Gastrocnemius medialis (tissue), 4 donors: ENCODE results near the gene GRPEL1. TPM values are rescaled to one million over a fixed set of nuclear protein-coding genes. Genes with fewer than 3 reads are reported as not detected.
A peak's percentile ranks its signal among the peaks of the same experiment; 100 is the strongest.

Experiments used
- ATAC-seq, 2 donors: fragments of 150-250 bp; one replicate each; pipeline ENCODE4 v1.9.1; 2016
- DNase-seq, 2 donors: peaks; one replicate each; pipeline ENCODE4 v3.0.0-alpha.2; 2019
- H3K27ac ChIP-seq, 4 donors: fragments of 200-600 bp; sonication (generic); 1 replicate in 1 of 4; 2 replicates in 3 of 4; pipeline ENCODE4 v1.5.1; 2016 to 2018; ENCODE audit warnings: mild to moderate bottlenecking in 2 of 4, moderate library complexity in 1 of 4
- H3K27me3 ChIP-seq, 3 donors: fragments of 200-600 bp; sonication (generic) in 2 of 3; 1 replicate in 1 of 3; 2 replicates in 2 of 3; pipeline versions ENCODE4 v1.5.1 to v1.6.0; 2016 to 2019; ENCODE audit warnings: mild to moderate bottlenecking in 1 of 3, moderate library complexity in 1 of 3
- H3K36me3 ChIP-seq, 2 donors: fragments of 200-600 bp; sonication (generic) in 1 of 2; one replicate each; pipeline ENCODE4 v1.5.1; 2017 to 2018
- H3K4me1 ChIP-seq, 2 donors: fragments of 200-600 bp; sonication (generic) in 1 of 2; one replicate each; pipeline ENCODE4 v1.5.1; 2016 to 2017; ENCODE audit warnings: mild to moderate bottlenecking in 2 of 2
- H3K4me3 ChIP-seq, 4 donors: fragments of 200-600 bp; sonication (generic) in 3 of 4; 1 replicate in 1 of 4; 2 replicates in 3 of 4; pipeline ENCODE4 v1.5.1; 2016 to 2019; ENCODE audit warnings: mild to moderate bottlenecking in 2 of 4
- H3K9me3 ChIP-seq, 3 donors: fragments of 200-600 bp; sonication (generic) in 2 of 3; 1 replicate in 1 of 3; 2 replicates in 2 of 3; pipeline ENCODE4 v1.5.1; 2016 to 2019
- CTCF ChIP-seq, 5 experiments: fragments of 450-650 bp in 3 of 5; fragments of 200-600 bp in 2 of 5; sonication (generic) in 2 of 5; IDR thresholded peaks in 4 of 5; conservative IDR thresholded peaks in 1 of 5; 1 replicate in 4 of 5; 2 replicates in 1 of 5; pipeline ENCODE4 v1.5.1; 2016 to 2019; ENCODE audit warnings: antibody characterized with exemption in 5 of 5, mild to moderate bottlenecking in 3 of 5, moderate library complexity in 3 of 5
- POLR2A ChIP-seq, 2 donors: fragments of 450-650 bp; IDR thresholded peaks; one replicate each; pipeline ENCODE4 v1.6.1; 2017; ENCODE audit warnings: antibody characterized with exemption in 2 of 2, mild to moderate bottlenecking in 2 of 2, moderate library complexity in 2 of 2
- in situ Hi-C, 4 donors: fragments of 200-750 bp; cut with MboI; loops; one replicate each; pipeline versions ENCODE4 v1.15.0 to v1.8.0; 2017; ENCODE audit warnings: low sequenced_read_pairs in 4 of 4
- intact Hi-C: fragments of 100-400 bp; cut with DNase I; formaldehyde crosslinking; loops from one replicate; pipeline ENCODE4 v1.15.1; 2023; ENCODE audit warnings: low total_unique reads
- total RNA-seq, 4 donors: library from RNA; depleted of rRNA; stranded (reverse); fragments of >200 nt; gene quantifications; one replicate each; pipeline versions ENCODE4 v1.1.0 to v1.2.3, GENCODE V29; 2016

The GRPEL1 gene
- total RNA-seq, 4 donors from 2014 or later: 28.8 to 58.0 (median 35.8) TPM

- in situ Hi-C loops: loop anchor here in 2 of 4 donors (10.0 to 25.0 kb wide), 2 partner anchors 147 to 345 kb away; partner anchors contain the start of genes BLOC1S4 (in 1 of the 2) and TBC1D14 (in 1 of the 2)
- no peak overlapping the region for H3K27ac ChIP-seq
Measured at GRCh38 chr4:7059662-7060061, 8.2 kb downstream of the GRPEL1 start.

GRCh38 chr4:7058792-7059191, 9.1 kb downstream of the GRPEL1 start:
- peaks cover 0 to 76% of the 10 kb centered on the region in 2 donors for H3K36me3 ChIP-seq
- TF ChIP-seq POLR2A (IDR thresholded peaks at IDR 0.05) (no peak), CTCF (IDR thresholded peaks at IDR 0.05 in 4 of 5, conservative IDR thresholded peaks at IDR 0.05 in 1 of 5) (no peak)
- H3K9me3 ChIP-seq: no peaks in the 10 kb centered on the region
- H3K27me3 ChIP-seq: no peaks in the 10 kb centered on the region
- no peak overlapping the region for H3K27ac ChIP-seq
- DNase-seq: no peak
- intact Hi-C loops (no loop called here), in situ Hi-C loops (loop anchor here in 1 of 4 donors (25.0 kb wide), 1 partner anchor 146 kb away; the partner anchor contains the start of gene TBC1D14)
- ATAC-seq: no peak
- no peaks in the 10 kb centered on the region for H3K4me1 ChIP-seq
- H3K4me3 ChIP-seq: no peak overlapping the region

More at GRCh38 chr4:7059662-7060061, 8.2 kb downstream of the GRPEL1 start:
- Histone ChIP-seq H3K27me3 (no peaks in the 10 kb centered on the region), H3K9me3 (no peaks in the 10 kb centered on the region), H3K36me3 (peaks cover 0 to 74% of the 10 kb centered on the region in 2 donors), H3K4me3 (no peak overlapping the region), H3K4me1 (peaks cover under 1 to 1% of the 10 kb centered on the region in 2 donors)
- no peak for ATAC-seq
- TF ChIP-seq POLR2A (IDR thresholded peaks at IDR 0.05) (no peak), CTCF (IDR thresholded peaks at IDR 0.05 in 4 of 5, conservative IDR thresholded peaks at IDR 0.05 in 1 of 5) (no peak)
- no peak for DNase-seq
- intact Hi-C loops: no loop called here

GRCh38 chr4:7055990-7056325, 11.9 kb downstream of the GRPEL1 start:
- intact Hi-C loops: no loop called here
- peak overlapping the region in 2 of 4 donors; percentile 12 to 29 for H3K27ac ChIP-seq
- in situ Hi-C loops: loop anchor here in 1 of 4 donors (25.0 kb wide), 1 partner anchor 144 kb away; the partner anchor contains the start of gene TBC1D14

GRCh38 chr4:7055111-7055989, 12.5 kb downstream of the GRPEL1 start:
- peaks cover 20 to 22% of the 10 kb centered on the region in 2 donors for H3K4me1 ChIP-seq
- TF ChIP-seq POLR2A (IDR thresholded peaks at IDR 0.05) (no peak), CTCF (IDR thresholded peaks at IDR 0.05 in 4 of 5, conservative IDR thresholded peaks at IDR 0.05 in 1 of 5) (no peak)
- ATAC-seq (no peak), DNase-seq (no peak)
- no peaks in the 10 kb centered on the region for H3K9me3 ChIP-seq
- no peaks in the 10 kb centered on the region for H3K27me3 ChIP-seq
- peak overlapping the region in 2 of 4 donors; percentile 12 to 29 for H3K27ac ChIP-seq
- H3K36me3 ChIP-seq: peaks cover 0 to 45% of the 10 kb centered on the region in 2 donors
- in situ Hi-C loops: loop anchor here in 1 of 4 donors (25.0 kb wide), 1 partner anchor 143 kb away; the partner anchor contains the start of gene TBC1D14
- no peak overlapping the region for H3K4me3 ChIP-seq
- intact Hi-C loops: no loop called here

More at GRCh38 chr4:7055990-7056325, 11.9 kb downstream of the GRPEL1 start:
- DNase-seq (no peak), ATAC-seq (no peak)
- TF ChIP-seq CTCF (IDR thresholded peaks at IDR 0.05 in 4 of 5, conservative IDR thresholded peaks at IDR 0.05 in 1 of 5): no peak
- TF ChIP-seq POLR2A (IDR thresholded peaks at IDR 0.05): no peak
- Histone ChIP-seq H3K9me3 (no peaks in the 10 kb centered on the region), H3K4me1 (peaks cover 16 to 18% of the 10 kb centered on the region in 2 donors), H3K27me3 (no peaks in the 10 kb centered on the region), H3K36me3 (peaks cover 0 to 51% of the 10 kb centered on the region in 2 donors), H3K4me3 (no peak overlapping the region)
